ENCODE measurements around the gene ENKD1. TPM values are rescaled to one million over a fixed set of nuclear protein-coding genes. Genes with fewer than 3 reads are reported as not detected.

The ENKD1 gene
- total and polyA plus RNA-seq, 12 donors, result 3.0 to 113 (median 18.2) TPM

DNA sequence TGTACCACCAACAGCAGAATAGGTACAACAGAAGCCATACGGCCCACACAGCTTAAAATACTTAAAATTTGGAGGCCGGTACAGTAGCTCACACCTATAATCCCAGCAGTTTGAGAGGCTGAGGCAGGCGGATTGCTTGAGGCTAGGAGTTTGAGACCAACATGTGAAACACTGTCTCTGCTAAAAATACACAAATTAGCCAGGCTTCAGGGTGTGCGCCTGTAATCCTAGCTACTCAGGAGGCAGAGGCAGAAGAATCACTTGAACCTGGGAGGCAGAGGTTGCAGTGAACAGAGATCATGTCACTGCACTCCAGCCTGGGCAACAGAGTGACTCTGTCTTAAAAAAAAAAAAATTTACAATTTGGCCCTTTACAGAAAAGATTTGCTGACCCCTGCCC is 35.6 kb upstream of the ENKD1 start:
- no peaks in the 10 kb centered on the region for H3K27me3 ChIP-seq
- intact Hi-C loops (cut with DNase I), result no loop called here
- H3K27ac ChIP-seq, result no peak overlapping the region
- no peaks in the 10 kb centered on the region for H3K9me3 ChIP-seq (replicated peaks in 1 of 3)
- peaks cover 3 to 7% of the 10 kb centered on the region in 2 donors for H3K4me1 ChIP-seq (replicated peaks in 1 of 2)
- TF ChIP-seq CTCF (IDR thresholded peaks at IDR 0.05) (no peak), POLR2A (IDR thresholded peaks at IDR 0.05) (no peak)
- H3K4me3 ChIP-seq, result no peak overlapping the region
- no peaks in the 10 kb centered on the region for H3K36me3 ChIP-seq (replicated peaks in 1 of 2)
- no peak for DNase-seq
- WGBS, 4 donors, result 90 to 96% (median 92%) methylated on average over 4 of the region's 4 CpGs

- no peak for DNase-seq
- Histone ChIP-seq H3K36me3 (replicated peaks in 1 of 2) (no peaks in the 10 kb centered on the region), H3K9me3 (replicated peaks in 1 of 3) (no peaks in the 10 kb centered on the region), H3K4me3 (no peak overlapping the region), H3K4me1 (replicated peaks in 1 of 2) (peaks cover 3 to 7% of the 10 kb centered on the region in 2 donors), H3K27ac (no peak overlapping the region), H3K27me3 (no peaks in the 10 kb centered on the region)
- TF ChIP-seq POLR2A (IDR thresholded peaks at IDR 0.05), result no peak
- TF ChIP-seq CTCF (IDR thresholded peaks at IDR 0.05), result no peak
- intact Hi-C loops (cut with DNase I), result no loop called here
- 83 to 94% (median 89%) methylated on average over 1 of the region's 1 CpG for WGBS, 4 donors
Observed at GRCh38 chr16:67701420-67701819, 34.9 kb upstream of the ENKD1 start.

DNA sequence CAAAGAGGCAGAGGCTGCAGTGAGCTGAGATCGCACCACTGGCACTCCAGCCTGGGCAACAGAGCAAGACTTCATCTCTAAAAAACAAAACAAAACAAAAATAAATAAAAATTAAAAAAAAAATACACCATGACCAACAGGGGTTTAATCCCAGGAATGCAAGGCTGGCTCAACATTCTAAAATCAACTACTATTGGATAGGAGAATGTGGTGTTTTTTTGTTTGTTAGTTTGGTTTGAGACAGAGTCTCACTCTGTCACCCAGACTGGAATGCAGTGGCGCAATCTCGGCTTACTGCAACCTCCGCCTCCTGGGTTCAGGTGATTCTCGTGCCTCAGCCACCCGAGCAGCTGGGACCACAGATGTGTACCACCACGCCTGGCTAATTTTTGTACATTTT is 32.7 kb upstream of the ENKD1 start:
- Histone ChIP-seq H3K36me3 (replicated peaks in 1 of 2) (no peaks in the 10 kb centered on the region), H3K27me3 (no peaks in the 10 kb centered on the region), H3K9me3 (replicated peaks in 1 of 3) (no peaks in the 10 kb centered on the region), H3K4me3 (no peak overlapping the region), H3K27ac (no peak overlapping the region), H3K4me1 (replicated peaks in 1 of 2) (peaks cover 0 to 1% of the 10 kb centered on the region in 2 donors)
- TF ChIP-seq POLR2A (IDR thresholded peaks at IDR 0.05) (no peak), CTCF (IDR thresholded peaks at IDR 0.05) (no peak)
- 94 to 98% (median 96%) methylated on average over 7 of the region's 7 CpGs for WGBS, 4 donors
- no peak for DNase-seq
- intact Hi-C loops (cut with DNase I), result no loop called here

DNA sequence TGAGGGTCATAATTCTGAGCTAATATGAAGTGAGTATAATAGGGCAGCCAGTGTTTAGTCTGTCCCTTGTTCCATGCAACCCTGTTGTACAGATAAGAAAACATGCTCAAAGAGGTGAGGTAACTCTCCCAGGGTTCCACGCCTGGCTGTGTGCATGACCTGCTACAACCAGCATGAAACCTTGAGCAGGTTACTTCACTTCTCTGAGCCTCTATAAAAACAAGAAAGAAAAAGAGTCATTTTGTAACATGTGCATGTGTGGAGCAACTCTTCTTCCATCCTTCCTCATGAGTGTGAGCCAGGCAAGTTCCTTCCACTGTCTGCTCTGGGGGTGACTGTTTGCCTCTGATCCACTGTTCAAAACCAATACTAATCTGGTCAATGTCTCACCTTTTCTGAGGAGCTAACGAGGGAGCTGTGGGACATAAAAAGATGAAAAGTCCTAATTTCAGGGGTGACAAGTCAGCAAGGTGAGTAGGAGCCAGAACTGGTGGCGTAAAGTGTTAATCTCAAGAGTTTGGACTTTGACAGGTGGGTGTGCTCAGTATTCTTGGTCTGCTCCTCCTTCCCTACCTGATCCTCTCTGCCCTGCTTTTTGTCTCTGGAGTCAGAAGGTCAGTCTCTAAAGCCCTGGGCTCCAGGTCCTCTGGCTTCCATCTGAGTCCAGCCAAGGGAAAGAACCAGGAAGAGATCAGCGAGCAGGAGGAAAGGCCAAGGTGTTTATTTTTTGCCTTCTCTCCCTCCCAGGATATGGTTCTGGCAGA is 31.1 kb upstream of the ENKD1 start:
- H3K4me1 ChIP-seq (replicated peaks in 1 of 2), result no peaks in the 10 kb centered on the region
- H3K27me3 ChIP-seq, result no peaks in the 10 kb centered on the region
- no peaks in the 10 kb centered on the region for H3K9me3 ChIP-seq (replicated peaks in 1 of 3)
- peak in 1 of 7 donors; percentile 20 for DNase-seq
- H3K27ac ChIP-seq, result no peak overlapping the region
- WGBS, 4 donors, result 69 to 94% (median 86%) methylated on average over 4 of the region's 4 CpGs
- intact Hi-C loops (cut with DNase I), result no loop called here
- TF ChIP-seq POLR2A (IDR thresholded peaks at IDR 0.05), result no peak
- TF ChIP-seq CTCF (IDR thresholded peaks at IDR 0.05), result no peak
- H3K36me3 ChIP-seq (replicated peaks in 1 of 2), result no peaks in the 10 kb centered on the region
- H3K4me3 ChIP-seq, result no peak overlapping the region
